GM18861 (cell line): ENCODE results near the gene RNF11.

Experiments used
- ATAC-seq: cut with Tn5 transposase; IDR thresholded peaks from one replicate; pipeline ENCODE4 v1.9.1; 2021; ENCODE audit not compliant: unreplicated experiment

RNF11 gene

DNA sequence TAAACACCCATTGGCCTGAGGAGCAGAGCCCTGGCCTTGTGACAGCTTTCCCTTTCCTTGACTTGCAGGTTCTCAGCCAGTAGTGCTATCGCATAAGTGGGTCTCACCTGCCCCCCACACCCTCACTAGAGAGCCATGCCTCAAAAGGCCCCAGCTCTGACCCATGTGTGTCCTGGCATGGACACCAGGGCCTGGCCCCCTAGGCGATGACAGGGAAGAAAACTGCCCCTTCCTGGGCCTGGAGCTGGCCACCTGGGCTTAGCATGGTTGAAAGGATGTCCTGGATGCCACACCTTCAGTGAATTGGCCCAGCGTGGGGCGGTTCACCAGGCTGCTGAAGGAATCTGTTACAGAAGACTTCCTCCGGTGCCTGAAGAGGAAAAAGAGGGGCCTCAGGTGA, 75.8 kb downstream of the RNF11 start:
- ATAC-seq = no peak

DNA sequence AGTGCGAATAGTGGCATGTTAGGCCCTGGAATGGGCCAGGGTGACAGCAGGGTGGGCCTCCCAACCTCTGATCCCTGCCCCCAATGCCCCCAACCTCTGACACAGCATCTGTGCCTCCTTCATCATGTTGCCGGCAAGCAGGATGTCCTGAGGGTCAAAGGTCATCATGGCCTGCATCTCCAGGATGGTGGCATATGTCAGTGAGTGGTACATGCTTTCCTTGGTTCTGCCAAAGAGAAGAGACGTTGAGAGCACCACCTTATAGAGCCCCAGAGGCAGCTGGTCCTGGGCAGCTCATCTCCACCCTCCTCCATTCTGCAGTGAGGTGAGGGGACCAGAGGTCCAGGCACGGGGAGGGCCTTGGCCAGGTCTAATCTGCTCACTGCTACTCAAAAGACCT, 76.6 kb downstream of the RNF11 start:
- no peak for ATAC-seq

DNA sequence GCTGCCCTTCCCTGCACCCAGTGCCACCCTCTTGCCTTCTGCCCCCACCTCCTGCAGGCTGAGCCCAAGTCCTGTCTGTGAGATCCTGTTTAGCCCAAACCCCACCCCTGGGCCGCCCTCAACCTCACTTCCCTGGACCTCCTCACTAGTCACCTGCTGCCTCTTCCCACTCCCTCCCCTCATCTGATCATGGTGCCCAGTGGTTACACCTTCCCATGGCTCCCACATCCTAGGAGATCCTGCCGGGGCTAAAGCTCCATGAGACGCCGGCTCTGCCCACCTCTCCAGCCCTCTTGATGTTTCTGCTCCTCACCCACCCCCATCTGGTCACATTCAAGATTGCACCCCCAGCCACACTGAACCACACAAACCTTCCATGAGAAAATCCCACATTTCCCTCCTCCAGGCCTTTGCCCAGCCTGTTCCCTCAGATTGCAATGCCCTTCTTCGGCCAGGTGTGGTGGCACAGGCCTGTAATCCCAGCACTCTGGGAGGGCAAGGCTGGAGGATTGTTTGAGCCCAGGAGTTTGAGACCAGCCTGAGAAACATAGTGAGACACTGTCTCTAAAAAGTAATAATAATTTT, 77.3 kb downstream of the RNF11 start:
- no peak for ATAC-seq

DNA sequence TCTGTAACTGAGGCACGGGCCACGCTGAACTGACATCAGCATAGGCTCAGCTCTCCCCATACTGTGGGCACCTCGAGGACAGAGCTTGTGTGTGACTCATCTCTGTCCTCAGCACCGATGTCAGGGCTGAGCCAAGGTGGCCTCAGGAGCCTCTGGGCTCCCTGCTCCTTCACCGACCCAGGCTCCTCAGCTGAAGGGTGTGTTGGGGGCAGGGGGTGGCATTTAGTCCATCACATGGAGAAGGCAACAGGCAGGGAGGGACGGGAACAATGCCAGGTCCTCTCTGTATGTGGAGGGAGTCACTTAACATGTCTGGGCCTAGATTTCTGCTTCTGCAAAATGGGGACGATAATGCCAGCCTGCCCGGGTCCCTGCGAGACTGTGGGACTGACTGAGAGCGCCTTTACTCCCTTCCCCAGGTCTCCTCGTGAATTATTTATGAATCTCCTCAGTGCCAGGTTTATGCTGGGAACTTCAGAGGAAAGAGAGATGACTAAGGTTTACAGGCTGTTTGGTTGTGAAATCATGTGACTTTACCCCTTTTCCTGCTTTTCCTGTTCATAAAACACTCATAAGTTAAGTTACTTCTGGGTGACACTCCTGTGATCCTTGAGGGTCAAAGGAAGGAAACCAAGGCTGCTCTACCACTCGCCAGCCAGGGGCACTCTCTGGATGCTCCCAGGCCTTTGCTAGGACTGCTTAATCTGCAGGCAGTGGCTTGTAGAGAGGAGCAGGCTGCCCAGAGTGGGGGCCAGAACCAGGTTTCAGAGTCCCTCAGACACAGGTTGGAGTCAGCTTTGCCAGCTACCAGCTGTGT, 78.1 kb downstream of the RNF11 start:
- no peak for ATAC-seq

DNA sequence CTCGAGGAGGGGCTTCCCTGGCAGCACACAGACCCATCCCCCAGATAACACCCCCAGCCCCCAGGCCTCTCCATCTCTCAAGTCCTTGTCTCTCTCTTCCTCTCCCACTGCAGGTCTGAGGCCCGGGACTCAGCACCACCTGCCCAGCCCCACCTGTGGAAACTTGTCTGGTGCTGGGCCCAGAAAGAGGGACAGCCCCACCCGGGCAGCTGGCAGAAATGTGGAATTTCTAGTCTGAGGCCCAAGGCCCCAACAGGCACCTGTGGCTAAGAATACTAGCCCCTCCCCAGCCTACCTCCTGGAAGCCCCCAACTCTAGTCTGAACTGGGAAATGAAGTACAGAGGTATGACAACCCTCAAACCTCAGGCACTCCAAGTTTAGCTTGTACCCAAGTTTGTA, 78.9 kb downstream of the RNF11 start:
- no peak for ATAC-seq

DNA sequence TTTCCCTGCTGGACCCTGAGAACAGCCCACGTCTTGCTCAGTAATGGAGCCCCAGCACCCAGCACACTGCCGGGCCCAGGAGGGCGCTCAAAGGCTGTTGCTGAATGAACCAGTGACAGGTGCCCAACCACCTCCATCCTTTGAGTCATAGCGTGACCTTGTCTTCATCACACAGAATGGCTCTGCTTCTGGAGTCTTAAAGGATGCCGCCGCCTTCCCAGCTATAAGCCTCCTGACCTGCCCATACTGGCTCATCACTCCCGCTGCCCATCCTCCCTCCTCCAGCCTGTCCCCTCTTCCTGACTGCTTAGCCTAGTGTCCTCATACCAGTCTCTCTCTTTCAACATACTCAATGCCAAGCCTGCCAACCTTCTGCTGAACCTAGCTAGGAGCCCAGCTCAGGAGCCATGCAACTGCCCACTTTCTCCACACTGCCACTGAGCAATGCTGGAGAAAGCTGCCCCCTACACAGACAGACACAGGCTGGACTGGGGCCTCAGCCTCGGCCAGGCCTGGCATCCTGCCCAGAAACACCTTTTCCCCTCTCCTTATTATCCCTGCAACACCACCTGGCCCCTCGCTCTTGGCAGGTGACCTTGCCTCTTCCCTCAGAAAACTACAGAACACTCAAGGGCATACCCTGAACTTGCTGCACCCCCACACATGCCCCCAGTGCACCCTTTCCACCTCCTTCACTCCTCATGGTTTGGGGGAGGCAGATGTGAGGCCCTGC, 80.2 kb downstream of the RNF11 start:
- no peak for ATAC-seq

DNA sequence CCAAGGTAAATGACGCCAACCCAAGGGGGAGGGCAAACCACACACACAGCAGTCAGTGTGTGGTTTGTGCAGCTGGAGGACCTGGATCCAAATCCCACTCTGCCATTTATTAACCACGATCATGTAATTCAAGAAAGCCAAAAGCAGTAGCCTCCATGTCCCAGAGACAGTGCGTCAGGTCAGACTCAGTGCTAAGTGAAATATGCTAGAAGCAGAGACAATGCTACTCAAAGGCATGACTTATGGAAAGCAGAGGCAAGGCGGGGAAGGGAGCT, 80.7 kb downstream of the RNF11 start:
- ATAC-seq = no peak

DNA sequence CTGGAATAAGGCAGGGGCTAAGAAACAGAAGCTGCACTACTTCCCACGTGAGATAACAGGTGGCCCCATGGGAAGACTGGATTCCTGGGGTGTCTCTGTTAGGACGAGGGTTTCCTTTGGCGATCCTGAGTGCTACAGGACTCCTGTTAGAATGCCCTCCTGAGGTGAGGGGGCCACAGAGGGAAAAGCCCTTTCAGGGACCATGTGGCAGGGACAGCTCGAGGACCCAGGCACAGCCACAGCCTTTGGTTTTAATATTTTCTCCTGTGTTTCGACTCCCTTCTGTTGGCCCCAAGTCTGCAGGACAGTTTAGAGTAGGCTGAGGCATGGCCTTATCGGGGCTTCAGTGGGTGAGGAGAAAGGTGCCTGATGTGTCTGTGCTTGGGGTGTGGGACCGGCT, 81.7 kb downstream of the RNF11 start:
- no peak for ATAC-seq

DNA sequence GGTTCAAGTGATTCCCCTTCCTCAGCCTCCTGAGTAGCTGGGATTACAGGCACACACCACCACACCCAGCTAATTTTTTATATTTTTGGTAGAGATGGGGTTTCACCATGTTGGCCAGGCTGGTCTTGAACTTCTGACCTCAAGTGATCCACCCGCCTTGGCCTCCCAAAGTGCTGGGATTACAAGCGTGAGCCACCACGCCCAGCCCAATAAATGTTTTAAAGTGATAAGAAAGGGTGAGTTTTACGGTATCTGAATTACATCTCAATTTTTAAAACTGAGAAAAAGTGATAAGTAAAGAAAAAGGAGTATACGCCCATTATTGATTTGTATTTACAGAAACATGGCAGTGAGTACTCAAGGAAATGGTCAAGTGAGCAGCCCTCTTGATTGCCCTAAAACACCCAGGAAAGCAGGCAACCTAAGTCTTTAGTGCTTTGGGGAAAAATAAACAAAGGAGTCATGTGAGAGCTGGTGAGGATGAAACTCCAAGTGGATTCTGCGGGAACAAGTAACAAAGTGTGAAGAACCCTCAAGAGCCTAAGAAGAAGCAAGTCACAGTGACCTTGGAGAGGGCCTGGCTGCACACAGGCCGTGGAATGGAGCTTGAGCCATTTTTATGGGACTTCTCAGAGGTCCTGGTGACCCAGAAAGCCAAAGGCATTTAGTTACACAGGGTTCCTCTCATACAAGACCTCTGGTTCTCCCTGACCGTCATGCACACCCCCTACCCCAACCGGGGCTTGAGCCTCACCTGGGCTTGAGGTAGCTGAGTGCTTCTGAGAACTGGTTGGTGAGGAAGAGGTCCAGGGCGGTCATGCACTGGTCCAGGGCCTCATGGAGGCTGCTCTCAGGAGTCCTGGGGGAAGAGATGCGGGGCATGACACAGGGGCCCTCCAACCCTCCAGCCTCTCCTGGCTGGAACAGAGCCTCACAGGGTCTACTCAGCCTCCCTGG, 85.2 kb downstream of the RNF11 start:
- no peak for ATAC-seq

DNA sequence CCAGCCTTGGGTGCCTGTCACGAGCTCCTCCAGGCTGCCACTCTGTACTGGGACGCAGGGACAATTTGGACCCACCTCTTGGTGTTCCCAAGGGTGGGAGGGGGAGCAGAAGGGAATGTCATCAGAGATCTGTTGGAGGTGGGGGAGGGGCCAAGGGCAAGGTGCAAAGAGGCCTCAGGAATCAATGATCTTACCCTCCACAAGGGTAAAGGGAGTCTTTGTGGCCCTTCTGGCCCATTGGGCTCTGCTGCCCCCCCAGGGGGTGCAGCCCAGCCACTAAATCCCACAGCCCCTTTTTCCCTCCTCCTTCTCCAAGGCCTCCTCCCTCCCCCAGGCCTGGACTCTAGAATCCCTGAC, 85.8 kb downstream of the RNF11 start:
- no peak for ATAC-seq

DNA sequence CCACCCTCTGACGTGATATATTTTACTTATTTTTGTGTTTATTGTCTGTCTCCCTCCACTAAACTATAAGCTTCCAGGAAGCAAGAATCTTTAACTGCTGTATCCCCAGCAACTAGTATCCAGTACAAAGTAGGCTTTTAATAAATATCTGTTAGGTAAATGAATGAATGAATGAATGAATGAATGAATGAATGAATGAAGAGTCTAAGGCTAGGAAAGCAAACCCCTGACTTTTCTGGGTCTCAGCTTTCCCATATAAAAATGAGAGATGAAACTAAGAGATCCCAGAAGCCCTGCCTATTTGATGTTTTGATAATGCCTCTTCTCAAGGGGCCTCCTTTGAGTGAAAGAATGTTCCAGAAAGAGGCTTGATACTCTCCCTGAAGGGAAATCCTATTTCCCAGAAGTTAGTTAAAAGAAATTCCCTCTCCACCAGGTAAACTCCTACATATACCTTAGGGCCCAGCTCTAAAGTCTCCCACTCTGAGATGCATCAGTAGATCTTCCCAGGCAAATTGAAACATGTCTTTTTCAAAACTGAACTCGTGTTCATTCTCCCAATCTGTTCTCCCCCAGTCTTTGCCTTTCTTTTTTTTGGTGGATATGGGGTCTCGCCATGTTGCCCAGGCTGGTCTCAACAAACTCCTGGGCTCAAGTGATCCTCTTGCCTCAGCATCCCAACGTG, 86.5 kb downstream of the RNF11 start:
- no peak for ATAC-seq
